ENCODE data around the gene ARHGEF28.

ARHGEF28 gene

DNA sequence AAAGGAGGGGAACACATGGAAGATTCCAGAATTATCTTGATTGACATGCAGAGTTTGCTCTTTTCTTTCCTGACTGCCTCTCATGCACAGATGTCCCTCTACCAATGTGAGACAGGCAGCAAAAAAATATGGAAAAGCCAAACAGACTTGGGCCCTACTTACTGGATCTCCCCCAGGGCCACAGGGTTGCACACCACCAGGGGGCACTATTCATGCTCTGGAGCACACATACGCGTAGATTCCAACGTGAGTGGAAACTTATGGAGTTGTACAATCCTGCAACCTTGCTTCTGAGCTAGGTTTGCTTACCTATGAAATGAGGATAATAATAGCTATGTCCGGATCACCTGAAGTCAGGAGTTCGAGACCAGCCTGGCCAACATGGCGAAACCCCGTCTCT lies 319.5 kb downstream of the ARHGEF28 start:
- no peak for DNase-seq

DNA sequence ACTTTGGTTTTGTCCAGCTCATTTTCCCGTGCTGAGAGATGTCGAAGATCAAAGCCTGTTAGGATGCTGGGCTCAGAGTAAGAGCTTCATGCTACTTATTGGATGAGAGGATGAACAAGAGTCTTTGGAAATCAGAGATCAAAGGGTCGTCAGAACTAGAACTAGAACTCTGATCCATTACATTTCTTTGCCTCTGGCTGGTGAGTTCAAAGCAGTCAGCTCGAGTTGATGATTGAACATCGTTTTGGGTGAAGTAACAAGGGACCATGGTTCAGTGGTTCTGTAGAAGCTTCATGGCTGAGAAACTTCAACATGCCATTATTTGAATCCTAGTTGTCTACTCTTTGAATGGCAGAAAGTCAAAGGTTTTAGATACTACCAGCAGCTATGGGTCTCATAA lies 320.3 kb downstream of the ARHGEF28 start:
- DNase-seq = peak; percentile 26

DNA sequence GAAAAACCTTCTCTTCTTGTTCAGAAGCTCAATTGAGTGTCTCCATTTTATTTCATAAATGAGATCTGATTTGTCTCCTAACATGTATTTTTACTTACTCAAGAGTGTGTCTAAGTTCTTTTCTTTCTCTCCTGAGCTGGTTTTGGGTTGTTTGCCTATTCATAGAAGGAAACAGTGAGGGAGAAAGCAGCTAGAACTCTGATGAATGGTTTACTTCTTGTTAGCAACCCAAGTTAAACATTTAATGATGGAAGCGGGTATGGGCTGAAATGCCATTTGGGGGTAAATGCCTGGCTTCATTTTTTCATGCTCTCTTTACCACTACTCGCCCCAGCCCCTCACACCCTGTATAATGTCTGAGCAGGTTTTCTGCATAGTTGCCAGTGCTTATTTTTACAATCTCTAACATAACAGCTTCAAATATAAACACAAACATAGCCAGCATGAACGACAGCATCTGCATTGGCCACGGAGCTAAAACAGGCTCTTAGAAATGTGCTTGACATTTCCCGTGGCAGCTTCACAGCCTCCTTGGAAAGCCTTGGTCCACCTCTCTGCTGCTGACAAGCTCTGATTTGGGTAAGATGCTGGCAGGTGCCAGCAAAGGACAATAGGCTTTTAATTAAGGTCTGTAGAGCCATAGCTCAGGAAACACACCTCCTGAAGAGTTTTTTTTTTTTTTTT lies 321.1 kb downstream of the ARHGEF28 start:
- peak; percentile 27 for DNase-seq

DNA sequence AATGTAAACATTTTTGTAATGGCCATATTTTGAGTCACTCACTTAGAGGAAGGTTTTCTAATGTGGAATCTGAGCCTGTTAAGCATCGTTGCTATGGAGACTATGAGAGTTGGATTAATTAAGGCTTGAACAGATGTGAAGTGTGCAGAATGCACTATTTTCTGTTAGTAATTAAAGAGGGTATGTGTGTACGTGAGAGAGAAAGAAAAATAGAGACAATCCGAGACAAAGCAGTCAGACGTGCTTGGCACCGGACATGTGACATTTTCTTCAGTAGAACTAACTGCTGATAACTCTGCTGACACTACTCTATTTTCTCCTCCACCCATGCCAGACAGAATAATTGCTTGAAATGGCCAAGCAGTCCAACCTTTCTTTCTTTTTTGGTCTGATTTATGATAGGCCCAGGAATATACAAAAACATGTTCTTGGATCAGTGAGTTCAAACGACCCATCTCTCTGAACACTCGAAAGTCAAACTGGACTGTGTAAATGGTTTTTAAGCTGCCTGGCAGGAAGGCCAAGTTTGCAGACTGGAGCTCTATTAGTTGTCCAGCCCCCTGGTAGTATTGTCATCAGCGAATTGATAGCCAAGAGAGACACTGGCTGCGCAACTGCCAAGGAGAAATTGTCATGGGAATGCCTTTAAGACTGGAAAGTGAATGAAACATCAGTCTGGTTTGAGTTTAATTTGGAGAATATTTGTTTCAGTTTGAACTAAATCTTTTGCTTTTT lies 322.1 kb downstream of the ARHGEF28 start:
- peak; percentile 77 for DNase-seq

DNA sequence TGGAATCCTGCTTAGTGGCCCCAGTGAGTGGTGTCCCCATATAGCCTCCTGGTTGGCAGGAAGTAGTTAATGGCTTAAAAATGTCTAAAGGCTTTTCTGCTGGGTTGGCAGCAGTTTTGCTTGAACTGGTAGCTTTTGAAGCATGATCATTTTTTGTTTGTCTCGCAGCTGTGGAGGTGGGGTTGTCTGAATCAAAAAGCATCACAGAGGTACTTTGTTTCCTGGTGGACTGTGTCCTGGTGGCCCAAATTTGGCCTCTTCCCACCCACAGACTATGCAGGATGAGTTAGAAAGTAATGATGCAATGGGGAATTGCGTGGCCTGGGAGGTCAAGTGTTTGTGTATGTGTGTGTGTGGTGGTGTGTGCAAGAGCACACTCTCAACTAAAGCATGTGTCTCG lies 322.7 kb downstream of the ARHGEF28 start:
- peak; percentile 36 for DNase-seq

DNA sequence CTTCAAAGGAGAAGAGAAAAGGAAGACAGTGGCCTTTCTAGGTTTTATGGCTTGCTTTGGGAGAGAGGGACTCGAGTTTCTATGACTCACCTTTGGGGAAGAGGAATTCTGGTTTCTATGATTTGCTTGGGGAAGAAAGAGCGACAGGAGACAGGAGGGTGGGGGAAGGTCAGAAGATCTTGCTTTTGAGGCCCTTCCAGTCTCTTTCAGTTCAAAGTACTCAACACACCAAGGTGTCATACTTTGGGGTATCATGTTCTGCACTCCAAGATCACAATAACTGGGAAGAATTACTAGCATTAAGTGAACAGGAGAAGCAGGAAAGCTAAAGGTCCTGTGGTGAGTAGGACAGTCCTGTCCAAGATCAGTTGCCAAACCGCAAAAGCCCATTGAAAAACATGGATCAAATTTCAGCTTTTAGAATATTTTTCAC lies 324.5 kb downstream of the ARHGEF28 start:
- DNase-seq = no peak

DNA sequence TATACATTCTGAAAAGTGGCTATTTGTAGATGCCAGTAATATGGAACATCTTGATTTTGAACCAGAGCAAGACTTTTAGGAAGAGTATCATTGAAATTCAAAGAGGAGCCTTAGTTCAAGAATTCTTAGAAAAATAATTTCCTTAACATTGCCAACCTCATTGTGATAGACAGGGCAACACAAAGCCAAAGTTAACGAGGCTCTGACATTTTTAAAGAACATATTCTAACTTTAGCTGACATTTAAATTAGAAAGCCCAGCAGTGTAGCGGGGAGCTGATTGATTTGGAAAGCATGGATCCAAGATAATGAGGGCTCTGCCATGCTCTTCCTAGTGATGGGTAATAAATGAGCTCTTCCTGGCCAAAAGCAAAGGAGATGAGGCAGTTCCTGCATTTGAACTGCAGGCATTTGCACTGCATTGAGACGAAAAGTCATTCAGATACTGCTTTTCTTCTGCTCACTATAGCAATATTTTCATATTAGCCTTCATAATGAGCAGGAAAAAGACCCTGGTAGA lies 325.0 kb downstream of the ARHGEF28 start:
- no peak for DNase-seq

DNA sequence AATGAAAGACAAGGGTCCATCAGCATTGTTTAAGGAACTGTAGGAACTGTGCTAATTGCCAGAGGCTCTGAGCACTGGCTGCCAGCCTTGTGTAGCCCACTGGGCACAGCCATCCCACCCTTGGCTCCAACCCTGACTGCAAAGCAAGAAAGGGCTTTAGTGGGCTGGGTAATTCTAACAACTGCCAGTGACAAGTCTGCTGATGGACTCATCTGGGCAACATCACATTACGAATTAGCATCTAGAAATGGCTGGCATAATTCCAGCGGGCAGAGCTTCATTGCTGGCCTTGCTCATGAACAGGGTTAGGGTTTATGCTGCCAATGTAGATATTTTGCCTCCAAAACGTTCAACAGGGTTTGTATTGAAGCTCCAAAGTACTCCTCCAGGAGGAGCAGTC lies 326.9 kb downstream of the ARHGEF28 start:
- DNase-seq = no peak

DNA sequence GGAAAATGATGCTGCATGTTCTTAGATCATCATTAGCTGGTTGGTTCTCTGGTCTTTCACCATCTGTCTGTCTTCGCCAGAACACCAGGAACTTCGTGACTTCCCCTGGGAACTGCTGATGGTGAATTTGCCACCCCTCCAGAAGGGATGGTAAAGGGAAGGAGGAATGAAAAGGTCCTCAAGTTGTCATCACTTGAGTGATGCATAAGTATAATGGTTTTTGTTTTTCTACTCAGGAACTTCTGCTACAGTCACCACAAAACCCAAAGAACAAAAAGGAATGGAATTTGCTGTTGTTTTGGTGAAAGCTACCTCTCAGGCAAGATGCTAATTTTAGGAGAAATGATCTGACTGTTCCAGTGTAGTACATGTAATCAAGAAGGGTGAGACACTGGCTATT lies 328.4 kb downstream of the ARHGEF28 start:
- no peak for DNase-seq

DNA sequence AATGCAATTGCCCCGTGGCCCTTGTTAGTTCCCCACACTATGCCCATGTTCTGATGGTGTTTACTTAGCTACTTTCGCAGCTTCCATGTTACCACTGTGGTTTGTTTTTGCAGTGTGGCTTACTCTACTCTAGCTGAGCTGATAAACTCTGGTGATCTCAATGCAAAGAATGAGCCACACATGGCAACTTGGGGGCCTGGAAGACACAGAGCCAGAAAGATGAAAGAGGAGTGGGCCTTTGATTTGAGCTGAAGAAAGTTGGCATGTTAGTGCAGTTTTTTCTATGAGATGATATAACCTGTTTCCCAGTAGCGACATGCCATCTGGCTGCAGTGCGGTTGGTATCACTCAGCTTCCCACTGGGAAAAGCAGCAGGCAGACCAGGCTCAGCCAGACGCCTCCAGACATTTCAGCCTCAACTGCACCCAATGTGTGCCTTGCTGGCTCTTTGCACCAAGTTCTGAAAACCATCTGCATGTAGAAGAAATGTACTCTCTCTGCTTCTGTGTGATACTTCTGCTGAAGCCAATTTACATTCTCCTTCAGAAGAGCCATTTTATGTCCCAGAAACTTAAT lies 329.4 kb downstream of the ARHGEF28 start:
- no peak for DNase-seq

DNA sequence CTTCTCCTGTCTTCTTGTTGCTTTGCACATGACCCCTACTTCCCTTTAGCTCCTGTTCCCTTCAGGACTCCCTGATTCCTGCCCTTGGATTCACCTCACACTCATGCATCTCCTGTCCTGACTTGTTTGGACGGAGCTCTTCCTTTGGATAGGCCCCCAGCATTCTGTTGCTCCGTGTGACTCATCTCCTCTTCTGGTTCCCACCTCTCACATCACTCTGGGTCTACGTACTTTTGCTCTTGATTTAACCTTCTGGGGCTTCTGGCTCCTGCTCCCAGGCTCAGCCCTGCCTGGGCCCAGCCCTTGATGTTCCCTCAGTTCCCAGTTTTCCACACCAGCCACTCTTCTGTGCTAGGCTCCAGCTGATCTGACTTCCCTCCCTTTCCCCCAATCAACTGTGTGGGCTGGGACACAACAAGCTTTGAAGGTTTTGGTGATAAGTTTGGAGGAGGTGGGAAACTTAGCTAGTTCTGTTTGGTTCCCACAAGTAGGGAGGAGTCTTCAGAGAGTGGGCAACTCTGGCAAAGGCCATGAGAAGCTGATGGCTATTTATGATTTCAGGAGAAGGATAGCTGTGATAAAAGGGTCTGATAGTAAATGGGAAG lies 331.5 kb downstream of the ARHGEF28 start:
- no peak for DNase-seq

DNA sequence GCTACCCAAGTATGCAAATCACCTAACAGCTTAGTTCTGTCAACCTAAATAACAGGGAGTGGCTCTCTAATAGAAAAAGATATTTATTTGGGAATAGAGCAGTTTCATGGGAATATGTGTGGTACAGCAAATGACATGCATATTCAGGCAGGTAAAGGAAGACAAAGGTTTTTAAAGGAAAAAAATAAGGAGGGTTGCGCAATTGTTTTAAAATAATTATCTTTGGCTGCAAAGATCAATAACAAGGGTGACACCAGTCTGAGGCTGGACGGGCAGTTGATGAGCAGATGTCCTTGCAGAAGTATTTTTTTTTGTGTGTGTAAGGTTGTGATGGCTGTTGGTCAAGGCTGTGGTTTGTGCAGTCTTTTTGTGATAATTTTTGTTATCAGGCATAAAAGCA lies 332.0 kb downstream of the ARHGEF28 start:
- DNase-seq = no peak

DNA sequence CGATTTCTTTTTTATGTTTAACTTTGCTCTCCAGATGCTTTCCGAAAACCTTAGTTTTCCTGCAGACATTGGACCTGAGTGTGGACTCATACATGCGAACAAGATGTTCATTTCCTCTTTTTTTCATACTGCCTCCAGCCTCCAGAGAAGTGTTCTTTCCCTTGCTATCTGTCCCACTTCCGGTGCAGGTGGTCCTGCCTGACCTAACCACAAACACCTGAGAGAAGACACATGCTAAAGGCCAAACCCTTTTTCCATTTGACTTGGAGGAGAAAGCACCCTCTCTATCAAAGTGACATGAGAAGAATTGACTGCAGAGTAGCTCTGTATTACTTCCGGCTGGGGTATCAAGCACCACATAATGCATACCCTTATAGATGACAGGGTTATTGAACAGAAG lies 334.0 kb downstream of the ARHGEF28 start:
- no peak for DNase-seq

DNA sequence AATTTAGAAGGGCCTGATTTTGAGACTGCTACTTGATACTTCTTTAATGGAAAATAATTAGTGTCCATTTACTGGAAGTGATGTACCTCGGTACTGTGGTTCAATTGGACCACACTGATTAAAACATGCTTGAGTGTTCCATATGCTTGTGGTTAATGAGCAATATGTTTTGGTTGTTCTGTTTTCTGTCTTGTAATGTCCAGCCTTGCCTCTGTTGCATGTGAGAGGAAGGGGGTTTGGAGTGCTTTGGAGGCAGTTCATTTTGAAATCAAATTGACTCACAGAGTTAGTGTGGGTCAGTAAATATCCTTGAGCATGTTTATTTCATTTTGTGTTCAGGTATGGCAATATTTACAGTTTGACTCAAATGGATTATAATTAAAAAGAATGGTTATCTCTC lies 334.4 kb downstream of the ARHGEF28 start:
- no peak for DNase-seq

DNA sequence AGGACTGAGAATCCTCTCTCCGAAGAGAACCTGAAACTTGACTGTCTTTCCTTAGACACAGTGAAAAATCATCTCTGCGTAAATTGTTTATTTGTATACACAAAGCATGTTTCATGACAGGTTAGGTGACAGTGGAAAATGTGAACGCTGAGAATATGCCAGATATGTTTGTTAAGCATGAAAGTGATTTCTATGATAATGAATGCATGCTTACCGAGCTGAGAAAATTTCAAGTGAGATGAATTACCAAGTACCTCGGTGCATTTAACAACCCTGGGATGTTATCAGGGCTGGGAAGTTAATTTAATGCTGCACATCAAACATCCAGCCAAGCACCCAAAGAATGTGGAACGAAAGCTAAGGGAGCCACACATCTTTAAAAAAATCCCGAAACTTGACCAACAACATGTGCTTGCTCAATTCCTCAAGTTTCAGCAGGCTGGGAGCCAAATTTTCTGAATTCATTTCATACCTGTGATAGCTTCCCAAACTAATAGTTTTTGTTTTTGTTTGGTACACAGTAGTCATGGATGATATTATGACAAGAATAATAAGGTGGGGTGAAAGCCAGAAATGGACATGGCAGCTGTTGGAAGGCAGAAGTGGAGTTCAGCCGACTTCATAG lies 336.9 kb downstream of the ARHGEF28 start:
- no peak for DNase-seq

DNA sequence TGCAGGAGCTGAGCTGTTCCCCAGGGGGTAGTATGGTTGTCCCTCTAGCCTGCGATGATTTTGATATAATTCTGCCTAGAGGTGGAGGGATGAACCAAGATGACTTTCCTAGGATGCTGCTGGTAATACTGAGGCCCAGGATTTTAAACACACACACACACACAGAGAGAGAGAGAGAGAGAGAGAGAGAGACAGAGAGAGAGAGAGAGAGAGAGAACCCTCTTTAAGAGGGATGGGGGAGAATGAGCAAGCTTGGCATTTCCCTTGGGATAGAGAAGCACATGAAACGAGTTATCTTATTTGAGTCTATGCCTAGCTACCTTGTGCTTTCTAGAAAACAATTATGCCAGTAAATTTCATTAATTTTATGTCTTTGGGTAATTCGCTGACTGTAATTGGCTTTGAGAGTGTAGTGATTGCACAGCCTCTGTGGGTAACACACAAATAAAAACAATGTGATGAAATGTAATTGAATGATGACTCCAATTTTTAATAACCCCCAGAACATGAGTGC lies 338.4 kb downstream of the ARHGEF28 start:
- no peak for DNase-seq

DNA sequence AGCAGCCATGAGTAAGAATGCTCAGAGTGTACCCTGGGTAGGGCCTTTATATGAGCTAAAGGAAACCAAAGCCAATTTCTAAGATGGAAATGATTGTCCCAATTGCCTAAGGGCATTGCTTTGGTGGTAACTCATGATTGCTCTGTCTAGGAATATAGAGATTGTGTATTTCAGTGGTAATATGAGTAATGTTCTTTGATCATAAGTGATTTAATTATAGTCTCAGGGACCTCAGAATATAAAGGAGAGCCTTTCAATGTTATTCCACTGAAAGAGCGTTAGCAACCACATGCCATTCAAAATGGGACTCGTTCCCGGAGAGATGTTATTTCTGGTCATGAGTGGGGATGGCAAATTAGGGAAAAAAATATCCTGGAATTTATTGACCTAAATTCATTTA lies 340.5 kb downstream of the ARHGEF28 start:
- DNase-seq = no peak

DNA sequence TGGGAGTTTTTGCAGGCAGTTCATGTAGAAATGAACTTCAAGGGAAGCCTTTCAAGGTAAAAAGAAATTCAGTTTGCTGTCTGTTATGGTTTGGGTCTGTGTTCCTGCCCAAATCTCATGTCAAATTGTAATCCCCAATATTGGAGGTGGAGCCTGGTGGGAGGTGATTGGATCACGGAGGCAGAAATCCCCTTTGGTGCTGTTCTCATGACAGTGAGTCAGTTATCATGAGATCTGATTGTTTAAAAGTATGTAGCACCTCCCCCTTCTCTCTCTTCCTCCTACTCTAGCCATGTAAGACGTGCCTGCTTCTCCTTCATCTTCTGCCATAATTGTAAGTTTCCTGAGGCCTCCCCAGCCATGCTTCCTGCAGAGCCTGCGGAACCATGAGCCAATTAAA lies 341.4 kb downstream of the ARHGEF28 start:
- no peak for DNase-seq

DNA sequence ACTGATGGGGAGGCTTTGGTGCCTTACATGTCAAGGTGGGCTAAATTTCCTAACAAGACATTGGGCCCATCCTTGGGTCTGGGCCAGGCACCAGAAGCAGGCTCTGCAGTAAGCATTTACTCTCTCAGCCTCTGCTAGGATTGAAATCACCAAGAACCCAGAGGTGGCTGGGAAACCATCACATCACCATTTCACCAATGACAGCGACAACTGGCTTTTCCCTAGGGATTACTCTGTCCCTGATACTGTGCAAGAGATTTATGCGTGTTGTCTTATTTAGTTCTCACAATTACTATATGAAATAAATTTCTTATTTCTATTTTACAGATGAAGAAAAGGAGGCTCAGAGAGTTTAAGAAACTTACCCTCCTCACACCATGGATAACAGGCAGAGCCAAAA lies 342.2 kb downstream of the ARHGEF28 start:
- no peak for DNase-seq

DNA sequence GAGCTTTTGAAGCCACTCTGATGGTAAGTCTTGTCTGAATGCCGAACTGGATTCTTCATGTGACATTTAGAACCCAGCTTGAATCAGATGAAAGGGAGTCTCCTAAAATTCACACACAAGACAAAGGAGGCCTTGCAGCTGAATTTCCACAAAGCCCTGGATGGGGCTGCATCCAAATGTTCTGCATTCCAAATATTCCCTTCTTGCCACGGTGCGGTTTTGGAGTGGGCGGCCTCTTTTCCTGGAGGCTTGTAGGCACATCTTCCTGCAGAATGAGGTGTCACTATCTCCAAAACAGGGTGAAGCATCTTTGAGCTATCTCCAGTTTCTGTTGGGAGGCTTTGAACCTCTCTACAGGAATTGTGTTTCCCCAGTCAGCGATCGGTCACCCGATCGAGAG lies 342.7 kb downstream of the ARHGEF28 start:
- no peak for DNase-seq

DNA sequence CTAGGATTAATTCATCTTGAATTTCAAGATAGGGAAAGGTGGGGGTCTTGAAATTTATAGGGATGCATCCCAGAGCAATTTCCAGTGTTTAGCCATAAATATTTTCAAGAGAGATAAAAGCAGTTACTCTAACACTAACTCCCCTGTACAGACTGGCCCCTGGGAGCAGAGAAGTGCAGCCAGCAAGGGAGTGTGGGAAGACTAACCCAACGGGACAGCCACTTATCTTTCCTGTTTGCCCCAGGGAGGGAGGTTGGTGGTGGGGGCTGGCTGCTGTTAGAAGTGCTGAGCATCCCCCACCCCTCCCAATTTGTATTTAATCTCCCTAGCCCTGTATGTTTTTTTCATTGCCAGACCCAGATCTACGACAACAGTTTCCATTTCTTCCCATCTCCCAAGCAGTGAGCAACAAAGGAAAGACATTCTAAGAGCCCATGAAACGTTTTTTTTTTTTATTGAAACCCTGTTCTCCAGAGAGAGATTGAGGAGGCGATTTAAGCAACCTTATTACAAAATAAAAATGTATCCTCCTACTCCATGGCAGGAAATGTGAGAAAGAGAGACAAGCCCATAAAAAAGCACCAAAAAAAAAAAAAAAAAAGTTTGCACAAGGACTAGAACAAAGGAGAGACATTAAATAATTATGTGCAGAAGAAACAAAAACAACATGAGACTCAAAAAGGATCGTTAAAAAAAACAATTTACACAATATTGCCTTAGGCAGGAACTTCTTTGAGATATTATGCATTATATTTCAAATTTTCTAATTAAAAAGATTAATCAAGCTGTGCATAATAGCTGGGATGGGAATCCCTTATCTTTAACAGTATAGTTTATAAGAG lies 343.4 kb downstream of the ARHGEF28 start:
- DNase-seq = no peak

DNA sequence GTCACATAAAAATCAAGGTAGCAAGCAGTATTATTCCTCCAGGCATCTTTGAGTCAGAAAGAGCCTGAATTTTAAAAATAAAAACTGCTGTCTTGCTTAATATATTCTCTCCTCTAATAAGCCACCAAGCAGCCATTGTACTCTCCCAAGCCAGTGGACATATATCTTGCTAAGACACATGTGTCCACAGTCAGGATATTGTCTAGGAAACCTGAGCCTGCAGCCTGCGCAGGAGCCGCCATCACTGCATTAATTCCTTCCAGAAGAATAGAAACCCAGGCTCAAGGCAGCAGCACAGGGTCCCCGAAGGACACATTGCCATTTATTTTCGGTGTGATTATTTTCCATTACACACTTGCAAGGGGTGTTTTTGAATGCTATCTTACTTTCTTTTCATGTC lies 345.3 kb downstream of the ARHGEF28 start:
- DNase-seq = no peak
